ENCODE results near the gene PRICKLE2. TPM values are rescaled to one million over a fixed set of nuclear protein-coding genes. Genes with fewer than 3 reads are reported as not detected.

Gene PRICKLE2
- total and polyA plus RNA-seq, 2 experiments from 2014 or later: 1.1 to 12.5 TPM

DNA sequence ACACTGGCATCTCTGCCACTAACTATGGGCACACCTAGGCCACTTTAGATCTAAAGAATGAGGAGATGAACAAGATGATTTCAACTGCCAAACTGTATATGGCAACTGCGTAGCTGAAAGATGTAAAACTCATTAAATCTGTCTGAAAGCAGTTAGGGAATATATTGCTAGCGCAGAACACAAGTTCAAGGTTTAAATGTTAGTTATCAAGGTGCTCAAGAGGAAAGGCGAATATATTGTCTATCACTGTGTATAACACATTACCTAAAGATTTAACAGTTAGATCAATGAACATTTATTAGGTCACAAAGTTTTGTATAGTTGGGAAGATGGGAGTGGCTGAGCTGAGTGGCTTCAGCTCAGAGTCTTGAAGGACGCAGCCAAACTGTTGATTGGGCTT, 168.0 kb downstream of the PRICKLE2 start:
- no peaks in the 10 kb centered on the region for H3K36me3 ChIP-seq (ENCODE audit: insufficient read depth)
- H3F3A ChIP-seq (replicated peaks; ENCODE audit: low read depth): no peaks in the 10 kb centered on the region
- no peaks in the 10 kb centered on the region for H4K20me1 ChIP-seq (replicated peaks; ENCODE audit: insufficient read depth)
- no peak overlapping the region for H3K4me3 ChIP-seq
- TF ChIP-seq CREB1 (CRISPR knock-in tag; IDR thresholded peaks at IDR 0.05; ENCODE audit: low read depth) (no peak), JUNB (IDR thresholded peaks at IDR 0.05; ENCODE audit: unreplicated experiment) (no peak), ZNF331 (CRISPR knock-in tag; IDR thresholded peaks at IDR 0.05; ENCODE audit: low read depth) (no peak), ZNF114 (CRISPR knock-in tag; IDR thresholded peaks at IDR 0.05) (no peak), EZH2phosphoT487 (IDR thresholded peaks at IDR 0.05; ENCODE audit: unreplicated experiment) (no peak), POLR2AphosphoS5 (IDR thresholded peaks at IDR 0.05; ENCODE audit: low read depth) (no peak)
- TF ChIP-seq, protein P1, sequence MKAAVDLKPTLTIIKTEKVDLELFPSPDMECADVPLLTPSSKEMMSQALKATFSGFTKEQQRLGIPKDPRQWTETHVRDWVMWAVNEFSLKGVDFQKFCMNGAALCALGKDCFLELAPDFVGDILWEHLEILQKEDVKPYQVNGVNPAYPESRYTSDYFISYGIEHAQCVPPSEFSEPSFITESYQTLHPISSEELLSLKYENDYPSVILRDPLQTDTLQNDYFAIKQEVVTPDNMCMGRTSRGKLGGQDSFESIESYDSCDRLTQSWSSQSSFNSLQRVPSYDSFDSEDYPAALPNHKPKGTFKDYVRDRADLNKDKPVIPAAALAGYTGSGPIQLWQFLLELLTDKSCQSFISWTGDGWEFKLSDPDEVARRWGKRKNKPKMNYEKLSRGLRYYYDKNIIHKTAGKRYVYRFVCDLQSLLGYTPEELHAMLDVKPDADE (IDR thresholded peaks at IDR 0.05): no peak
- TF ChIP-seq, protein P2, sequence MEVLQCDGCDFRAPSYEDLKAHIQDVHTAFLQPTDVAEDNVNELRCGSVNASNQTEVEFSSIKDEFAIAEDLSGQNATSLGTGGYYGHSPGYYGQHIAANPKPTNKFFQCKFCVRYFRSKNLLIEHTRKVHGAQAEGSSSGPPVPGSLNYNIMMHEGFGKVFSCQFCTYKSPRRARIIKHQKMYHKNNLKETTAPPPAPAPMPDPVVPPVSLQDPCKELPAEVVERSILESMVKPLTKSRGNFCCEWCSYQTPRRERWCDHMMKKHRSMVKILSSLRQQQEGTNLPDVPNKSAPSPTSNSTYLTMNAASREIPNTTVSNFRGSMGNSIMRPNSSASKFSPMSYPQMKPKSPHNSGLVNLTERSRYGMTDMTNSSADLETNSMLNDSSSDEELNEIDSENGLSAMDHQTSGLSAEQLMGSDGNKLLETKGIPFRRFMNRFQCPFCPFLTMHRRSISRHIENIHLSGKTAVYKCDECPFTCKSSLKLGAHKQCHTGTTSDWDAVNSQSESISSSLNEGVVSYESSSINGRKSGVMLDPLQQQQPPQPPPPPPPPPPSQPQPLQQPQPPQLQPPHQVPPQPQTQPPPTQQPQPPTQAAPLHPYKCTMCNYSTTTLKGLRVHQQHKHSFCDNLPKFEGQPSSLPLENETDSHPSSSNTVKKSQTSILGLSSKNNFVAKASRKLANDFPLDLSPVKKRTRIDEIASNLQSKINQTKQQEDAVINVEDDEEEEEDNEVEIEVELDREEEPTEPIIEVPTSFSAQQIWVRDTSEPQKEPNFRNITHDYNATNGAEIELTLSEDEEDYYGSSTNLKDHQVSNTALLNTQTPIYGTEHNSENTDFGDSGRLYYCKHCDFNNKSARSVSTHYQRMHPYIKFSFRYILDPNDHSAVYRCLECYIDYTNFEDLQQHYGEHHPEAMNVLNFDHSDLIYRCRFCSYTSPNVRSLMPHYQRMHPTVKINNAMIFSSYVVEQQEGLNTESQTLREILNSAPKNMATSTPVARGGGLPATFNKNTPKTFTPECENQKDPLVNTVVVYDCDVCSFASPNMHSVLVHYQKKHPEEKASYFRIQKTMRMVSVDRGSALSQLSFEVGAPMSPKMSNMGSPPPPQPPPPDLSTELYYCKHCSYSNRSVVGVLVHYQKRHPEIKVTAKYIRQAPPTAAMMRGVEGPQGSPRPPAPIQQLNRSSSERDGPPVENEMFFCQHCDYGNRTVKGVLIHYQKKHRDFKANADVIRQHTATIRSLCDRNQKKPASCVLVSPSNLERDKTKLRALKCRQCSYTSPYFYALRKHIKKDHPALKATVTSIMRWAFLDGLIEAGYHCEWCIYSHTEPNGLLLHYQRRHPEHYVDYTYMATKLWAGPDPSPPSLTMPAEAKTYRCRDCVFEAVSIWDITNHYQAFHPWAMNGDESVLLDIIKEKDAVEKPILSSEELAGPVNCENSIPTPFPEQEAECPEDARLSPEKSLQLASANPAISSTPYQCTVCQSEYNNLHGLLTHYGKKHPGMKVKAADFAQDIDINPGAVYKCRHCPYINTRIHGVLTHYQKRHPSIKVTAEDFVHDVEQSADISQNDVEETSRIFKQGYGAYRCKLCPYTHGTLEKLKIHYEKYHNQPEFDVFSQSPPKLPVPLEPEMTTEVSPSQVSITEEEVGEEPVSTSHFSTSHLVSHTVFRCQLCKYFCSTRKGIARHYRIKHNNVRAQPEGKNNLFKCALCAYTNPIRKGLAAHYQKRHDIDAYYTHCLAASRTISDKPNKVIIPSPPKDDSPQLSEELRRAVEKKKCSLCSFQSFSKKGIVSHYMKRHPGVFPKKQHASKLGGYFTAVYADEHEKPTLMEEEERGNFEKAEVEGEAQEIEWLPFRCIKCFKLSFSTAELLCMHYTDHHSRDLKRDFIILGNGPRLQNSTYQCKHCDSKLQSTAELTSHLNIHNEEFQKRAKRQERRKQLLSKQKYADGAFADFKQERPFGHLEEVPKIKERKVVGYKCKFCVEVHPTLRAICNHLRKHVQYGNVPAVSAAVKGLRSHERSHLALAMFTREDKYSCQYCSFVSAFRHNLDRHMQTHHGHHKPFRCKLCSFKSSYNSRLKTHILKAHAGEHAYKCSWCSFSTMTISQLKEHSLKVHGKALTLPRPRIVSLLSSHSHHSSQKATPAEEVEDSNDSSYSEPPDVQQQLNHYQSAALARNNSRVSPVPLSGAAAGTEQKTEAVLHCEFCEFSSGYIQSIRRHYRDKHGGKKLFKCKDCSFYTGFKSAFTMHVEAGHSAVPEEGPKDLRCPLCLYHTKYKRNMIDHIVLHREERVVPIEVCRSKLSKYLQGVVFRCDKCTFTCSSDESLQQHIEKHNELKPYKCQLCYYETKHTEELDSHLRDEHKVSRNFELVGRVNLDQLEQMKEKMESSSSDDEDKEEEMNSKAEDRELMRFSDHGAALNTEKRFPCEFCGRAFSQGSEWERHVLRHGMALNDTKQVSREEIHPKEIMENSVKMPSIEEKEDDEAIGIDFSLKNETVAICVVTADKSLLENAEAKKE (CRISPR knock-in tag; IDR thresholded peaks at IDR 0.05): no peak
- no peaks in the 10 kb centered on the region for H3K36me3 Mint-ChIP-seq (ENCODE audit: low read depth)
- no peak overlapping the region for H3K27ac Mint-ChIP-seq
- 0 out of 2 replicates have a peak, but pooled peaks cover 13% of the 10 kb centered on the region for H3K4me1 ChIP-seq (ENCODE audit: insufficient read depth)
- peaks cover 4% of the 10 kb centered on the region; the same call in 2 of the 3 replicates for H3K4me1 Mint-ChIP-seq
- H3K4me2 ChIP-seq: no peak overlapping the region
- H3K27ac ChIP-seq (ENCODE audit: low read depth): no peak overlapping the region
- no peaks in the 10 kb centered on the region for H3K27me3 ChIP-seq (ENCODE audit: insufficient read depth)
- no peaks in the 10 kb centered on the region for H3K9me3 Mint-ChIP-seq
- no peak overlapping the region for H3K4me3 Mint-ChIP-seq
- no peak for ATAC-seq
- no peaks in the 10 kb centered on the region for H3K79me2 ChIP-seq (replicated peaks; ENCODE audit: insufficient read depth)
- H3K9me2 ChIP-seq (ENCODE audit: insufficient read depth): no peaks in the 10 kb centered on the region
- H2AFZ ChIP-seq: no peak overlapping the region
- H3K27me3 Mint-ChIP-seq (ENCODE audit: insufficient read depth, low read depth, poor library complexity): no peaks in the 10 kb centered on the region
- DNase-seq (ENCODE audit: low spot score): no peak

Measured in GM23338 (cell line).